GM19328 (cell line): ENCODE results near the gene CX3CR1.
A peak's percentile ranks its signal among the peaks of the same experiment; 100 is the strongest.

Experiments
- ATAC-seq: cut with Tn5 transposase; IDR thresholded peaks from one replicate; pipeline ENCODE4 v1.9.1; 2021; ENCODE audit warnings: mild to moderate bottlenecking, moderate library complexity; ENCODE audit not compliant: unreplicated experiment

Gene CX3CR1

GRCh38 chr3:39226106-39226741 lies 53.6 kb downstream of the CX3CR1 start:
- no peak for ATAC-seq

DNA sequence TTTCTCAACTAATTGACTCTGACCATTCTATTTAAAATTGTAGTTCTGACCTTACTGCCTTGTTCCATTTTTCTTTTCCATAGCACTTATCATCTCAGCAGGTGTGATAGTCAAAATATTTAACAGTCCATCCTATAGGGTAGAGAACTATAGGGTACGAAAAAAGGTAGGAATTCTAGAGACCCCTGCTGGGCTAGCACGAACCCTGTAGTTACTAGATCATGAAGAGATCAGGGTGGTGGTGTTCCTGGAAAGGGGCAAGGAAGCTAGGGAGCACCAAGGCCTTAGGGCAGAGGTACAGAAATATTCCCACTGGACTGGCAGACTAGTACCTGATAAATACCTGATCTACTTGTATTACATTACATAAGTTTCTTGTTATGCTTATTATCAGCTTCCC lies 55.5 kb downstream of the CX3CR1 start:
- no peak for ATAC-seq

- no peak for ATAC-seq
Observed at GRCh38 chr3:39222939-39223338, 56.9 kb downstream of the CX3CR1 start.

DNA sequence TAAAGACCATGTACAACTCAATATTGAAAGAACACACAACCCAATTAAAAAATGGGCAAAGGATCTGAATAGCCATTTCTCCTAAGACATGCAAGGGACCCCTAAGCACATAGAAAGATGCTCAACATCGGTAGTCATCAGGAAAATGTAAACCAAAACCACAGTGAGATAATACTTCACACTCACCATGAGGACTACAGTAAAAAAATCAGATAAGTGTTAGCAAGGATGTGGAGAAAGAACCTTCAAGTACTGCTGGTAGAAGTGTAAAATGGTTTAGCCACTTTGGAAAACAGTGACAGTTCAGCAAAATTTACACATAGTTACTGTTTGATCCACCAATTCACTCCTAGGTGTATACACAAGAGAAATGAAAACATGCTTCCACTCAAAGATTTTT lies 57.4 kb downstream of the CX3CR1 start:
- ATAC-seq, result no peak

DNA sequence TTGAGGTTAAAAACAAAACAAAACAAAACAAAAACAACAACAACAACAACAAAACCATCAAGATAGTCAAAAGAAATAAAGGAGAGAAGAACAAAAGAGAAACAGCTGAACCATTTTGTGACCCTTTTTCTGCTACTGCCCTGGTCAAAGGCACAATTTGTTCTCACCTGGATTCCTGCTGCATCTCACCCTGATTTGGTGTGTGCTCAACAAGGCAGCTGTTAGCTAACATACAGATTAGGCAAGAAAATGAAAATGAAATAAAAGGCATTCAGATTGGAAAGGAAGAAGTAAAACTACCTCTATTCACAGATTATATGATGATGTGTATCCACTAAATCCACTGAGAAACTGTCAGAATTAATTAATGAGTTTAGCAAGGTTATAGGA lies 58.7 kb downstream of the CX3CR1 start:
- ATAC-seq, result no peak

GRCh38 chr3:39220407-39221140 lies 59.3 kb downstream of the CX3CR1 start:
- ATAC-seq, result no peak

- ATAC-seq, result no peak
Observed at GRCh38 chr3:39219702-39220101, 60.1 kb downstream of the CX3CR1 start.

GRCh38 chr3:39216176-39216790 lies 63.6 kb downstream of the CX3CR1 start:
- ATAC-seq, result peak; percentile 91

- ATAC-seq, result no peak
Observed at GRCh38 chr3:39213613-39214012, 66.2 kb downstream of the CX3CR1 start.
